Measurements from ENCODE around the gene WHRN. TPM values are rescaled to one million over a fixed set of nuclear protein-coding genes. Genes with fewer than 3 reads are reported as not detected.

WHRN gene
- total and polyA plus RNA-seq, 2 of the 8 experiments (the other 6 are each of a cell fraction or from before 2014, with no cell fraction given), result 4.4 to 7.7 TPM

- Histone ChIP-seq H3K27ac (ENCODE audit: low read depth, low read length) (no peak overlapping the region), H2BK5ac (ENCODE audit: low read depth, low read length) (no peak overlapping the region)
- 92% methylated on average over 7 of the region's 7 CpGs; no CpG with 5 or more reads in 1 of the 2 experiments for WGBS, 2 experiments (ENCODE audit: extremely low coverage in 1 of 2, insufficient coverage in 1 of 2, insufficient read length in 1 of 2, insufficient replicate concordance in 2 of 2, low coverage in 1 of 2, low lambda C conversion rate in 2 of 2, missing lambda C conversion rate in 1 of 2)
Measured at GRCh38 chr9:114492991-114493390, 12.3 kb downstream of the WHRN start.

More at GRCh38 chr9:114492991-114493390, 12.3 kb downstream of the WHRN start:
- Histone ChIP-seq H2AK5ac (ENCODE audit: low read depth, low read length) (no peak overlapping the region), H3K4me1 (replicated peaks in 1 of 4; ENCODE audit: control insufficient read depth in 3 of 4, insufficient read depth in 4 of 4, low read length in 3 of 4) (peaks cover 0 to 3% (median 0%) of the 10 kb centered on the region in 4 experiments; a peak in 2 of 7 replicates), H3K4me2 (ENCODE audit: insufficient read depth in 1 of 2, low read depth in 2 of 2, low read length in 2 of 2) (no peak overlapping the region), H4K91ac (replicated peaks; ENCODE audit: insufficient read length, low read length) (no peak overlapping the region), H3K79me1 (ENCODE audit: low read depth, low read length) (no peaks in the 10 kb centered on the region; the same call in 1 of the 2 replicates), H4K5ac (ENCODE audit: insufficient read length, low read depth, low read length) (no peak overlapping the region), H3K9me3 (ENCODE audit: insufficient read depth in 2 of 2, low read depth in 1 of 2, low read length in 1 of 2) (no peaks in the 10 kb centered on the region), H3K27me3 (replicated peaks in 1 of 4; ENCODE audit: control insufficient read depth in 3 of 4, extremely low read depth in 1 of 4, insufficient read depth in 3 of 4, low read length in 3 of 4) (no peaks in the 10 kb centered on the region), H3K23me2 (ENCODE audit: low read depth, low read length) (no peaks in the 10 kb centered on the region), H3K36me3 (ENCODE audit: control insufficient read depth in 2 of 4, insufficient read depth in 4 of 4, low read length in 3 of 4) (no peaks in the 10 kb centered on the region), H3K18ac (ENCODE audit: extremely low read depth, low read length) (no peak overlapping the region), H2BK20ac (ENCODE audit: low read length) (no peak overlapping the region), H4K20me1 (replicated peaks in 1 of 2; ENCODE audit: control insufficient read depth in 1 of 2, insufficient read depth in 2 of 2, low read length in 2 of 2) (peaks cover 0 to 2% of the 10 kb centered on the region in 2 experiments), H3K79me2 (ENCODE audit: control insufficient read depth in 1 of 2, insufficient read depth in 2 of 2, low read length in 2 of 2) (no peaks in the 10 kb centered on the region), H2BK15ac (ENCODE audit: low read length) (no peak overlapping the region), H3K9ac (replicated peaks in 1 of 4; ENCODE audit: extremely low read depth in 1 of 4, low read depth in 3 of 4, low read length in 3 of 4) (no peak overlapping the region), H3K4me3 (ENCODE audit: extremely low read depth in 1 of 4, insufficient read depth in 2 of 4, low read depth in 3 of 4, low read length in 4 of 4) (no peak overlapping the region), H3K56ac (replicated peaks; ENCODE audit: insufficient read length, low read depth, low read length) (no peak overlapping the region), H3K23ac (ENCODE audit: insufficient read length) (no peak overlapping the region), H2AFZ (ENCODE audit: low read length) (no peak overlapping the region), H2BK120ac (replicated peaks; ENCODE audit: low read depth, low read length) (no peak overlapping the region), H2BK12ac (ENCODE audit: low read depth, low read length) (no peak overlapping the region), H3K14ac (ENCODE audit: insufficient read length) (no peak overlapping the region), H3K4ac (replicated peaks; ENCODE audit: insufficient read length, low read depth, low read length) (no peak overlapping the region), H4K8ac (ENCODE audit: extremely low read depth, insufficient read depth, low read length) (no peak overlapping the region)
- CTCF ChIA-PET (ENCODE audit: partially characterized antibody), result interaction anchor here (1.0 to 2.0 kb wide), 6 partner anchors 9 to 161 kb away, joined by 3 to 8 read pairs (median 6); no protein-coding TSS in a partner anchor
- DNase-seq (ENCODE audit: low read depth in 1 of 2, low spot score in 2 of 2) (no peak), FAIRE-seq (no peak)
- POLR2A ChIA-PET (ENCODE audit: partially characterized antibody), result interaction anchor here (0.6 kb wide), 1 partner anchor 70 kb away, joined by 3 read pairs; no protein-coding TSS in a partner anchor
- TF ChIP-seq SRF (IDR thresholded peaks at IDR 0.05; ENCODE audit: low read depth, low read length) (no peak), TAF1 (IDR thresholded peaks at IDR 0.05; ENCODE audit: low read depth, low read length) (no peak)

All from H1 (cell line).